BE2C (cell line): ENCODE measurements around the gene KIAA0319L.

Experiments used
- DNase-seq: peaks from one replicate; pipeline ENCODE4 v3.0.0-alpha.2; 2020
- H3K27me3 ChIP-seq: fragments of 250-450 bp; sonication (Bioruptor Pico); 2 replicates; pipeline ENCODE4 v1.5.1; 2020; ENCODE audit warnings: mild to moderate bottlenecking
- H3K36me3 ChIP-seq: fragments of 250-450 bp; sonication (Bioruptor Pico); 2 replicates; pipeline ENCODE4 v1.5.1; 2020; ENCODE audit warnings: mild to moderate bottlenecking
- H3K4me1 ChIP-seq: fragments of 250-450 bp; sonication (Bioruptor Pico); 2 replicates; pipeline ENCODE4 v1.5.1; 2020
- H3K4me3 ChIP-seq: 2 replicates; pipeline ENCODE4 v1.5.1; 2011; ENCODE audit warnings: low read depth, low read length
- H3K9me3 ChIP-seq: fragments of 250-450 bp; sonication (Bioruptor Pico); 2 replicates; pipeline ENCODE4 v1.5.1; 2020
- TF ChIP-seq, protein P1 (sequence below): IDR thresholded peaks from 2 replicates; pipeline ENCODE4 v1.5.1; 2012; ENCODE audit warnings: mild to moderate bottlenecking, low read depth, low read length

The KIAA0319L gene

GRCh38 chr1:35430762-35431161, 126.4 kb downstream of the KIAA0319L start:
- H3K4me3 ChIP-seq = no peak overlapping the region
- no peaks in the 10 kb centered on the region for H3K27me3 ChIP-seq
- no peaks in the 10 kb centered on the region for H3K36me3 ChIP-seq
- no peaks in the 10 kb centered on the region for H3K4me1 ChIP-seq
- DNase-seq = no peak
- H3K9me3 ChIP-seq = no peaks in the 10 kb centered on the region
- TF ChIP-seq, protein P1, sequence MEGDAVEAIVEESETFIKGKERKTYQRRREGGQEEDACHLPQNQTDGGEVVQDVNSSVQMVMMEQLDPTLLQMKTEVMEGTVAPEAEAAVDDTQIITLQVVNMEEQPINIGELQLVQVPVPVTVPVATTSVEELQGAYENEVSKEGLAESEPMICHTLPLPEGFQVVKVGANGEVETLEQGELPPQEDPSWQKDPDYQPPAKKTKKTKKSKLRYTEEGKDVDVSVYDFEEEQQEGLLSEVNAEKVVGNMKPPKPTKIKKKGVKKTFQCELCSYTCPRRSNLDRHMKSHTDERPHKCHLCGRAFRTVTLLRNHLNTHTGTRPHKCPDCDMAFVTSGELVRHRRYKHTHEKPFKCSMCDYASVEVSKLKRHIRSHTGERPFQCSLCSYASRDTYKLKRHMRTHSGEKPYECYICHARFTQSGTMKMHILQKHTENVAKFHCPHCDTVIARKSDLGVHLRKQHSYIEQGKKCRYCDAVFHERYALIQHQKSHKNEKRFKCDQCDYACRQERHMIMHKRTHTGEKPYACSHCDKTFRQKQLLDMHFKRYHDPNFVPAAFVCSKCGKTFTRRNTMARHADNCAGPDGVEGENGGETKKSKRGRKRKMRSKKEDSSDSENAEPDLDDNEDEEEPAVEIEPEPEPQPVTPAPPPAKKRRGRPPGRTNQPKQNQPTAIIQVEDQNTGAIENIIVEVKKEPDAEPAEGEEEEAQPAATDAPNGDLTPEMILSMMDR = no peak

GRCh38 chr1:35428360-35428759, 128.8 kb downstream of the KIAA0319L start:
- no peaks in the 10 kb centered on the region for H3K27me3 ChIP-seq
- no peaks in the 10 kb centered on the region for H3K36me3 ChIP-seq
- H3K4me3 ChIP-seq = no peak overlapping the region
- H3K9me3 ChIP-seq = no peaks in the 10 kb centered on the region
- no peak for DNase-seq
- TF ChIP-seq, protein P1 = no peak
- no peaks in the 10 kb centered on the region for H3K4me1 ChIP-seq

DNA sequence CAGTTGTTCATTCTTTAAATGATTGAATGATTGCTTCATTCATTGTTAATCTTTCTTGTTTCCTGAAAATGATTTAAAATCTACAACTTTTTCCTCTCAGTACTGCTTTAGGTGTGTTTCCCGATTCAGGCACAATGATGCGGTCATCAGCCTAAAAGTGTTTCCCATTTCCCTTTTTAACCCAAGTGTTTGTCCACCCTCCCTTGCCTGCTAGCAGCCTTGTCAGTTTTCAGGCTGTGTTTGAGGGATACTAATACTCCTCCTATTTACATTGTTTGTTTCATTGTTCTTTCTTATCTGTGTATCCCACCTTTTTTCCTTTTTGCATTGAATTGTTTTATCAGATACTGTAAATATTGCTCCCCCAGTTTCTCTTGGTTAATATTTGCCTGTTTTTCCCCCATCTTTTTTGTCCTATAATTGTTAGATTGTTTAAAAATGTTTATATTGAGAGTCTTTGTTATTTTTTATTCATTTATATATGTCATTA, 131.1 kb downstream of the KIAA0319L start:
- H3K9me3 ChIP-seq = no peaks in the 10 kb centered on the region
- TF ChIP-seq, protein P1 = no peak
- H3K4me1 ChIP-seq = no peaks in the 10 kb centered on the region
- H3K27me3 ChIP-seq = no peaks in the 10 kb centered on the region
- no peak for DNase-seq
- no peak overlapping the region for H3K4me3 ChIP-seq
- no peaks in the 10 kb centered on the region for H3K36me3 ChIP-seq

- no peak for DNase-seq
- no peaks in the 10 kb centered on the region for H3K4me1 ChIP-seq
- no peak overlapping the region for H3K4me3 ChIP-seq
- no peaks in the 10 kb centered on the region for H3K9me3 ChIP-seq
- H3K27me3 ChIP-seq = no peaks in the 10 kb centered on the region
- peaks cover 3% of the 10 kb centered on the region; the same call in 1 of the 2 replicates for H3K36me3 ChIP-seq
- TF ChIP-seq, protein P1 = no peak
Measured at GRCh38 chr1:35408925-35409324, 148.3 kb downstream of the KIAA0319L start.

DNA sequence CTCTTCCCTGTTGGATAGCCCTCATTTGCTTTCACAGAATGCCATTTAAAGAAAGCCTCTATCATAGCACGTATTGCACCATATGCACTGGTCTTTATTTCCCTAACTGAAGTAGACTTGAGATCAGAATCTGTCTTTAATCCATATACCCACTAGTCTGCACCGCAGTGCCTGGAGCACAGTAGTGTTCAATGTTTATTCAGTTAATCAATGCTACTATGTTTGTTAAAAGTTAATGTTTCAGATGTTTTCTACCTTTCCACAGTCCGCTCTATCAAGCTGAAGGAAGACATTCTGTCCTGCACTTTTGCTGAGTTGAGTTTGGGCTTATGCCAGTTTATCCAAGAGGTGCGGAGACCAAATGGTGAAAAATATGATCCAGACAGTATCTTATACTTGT, 149.5 kb downstream of the KIAA0319L start:
- H3K9me3 ChIP-seq = no peaks in the 10 kb centered on the region
- H3K27me3 ChIP-seq = no peaks in the 10 kb centered on the region
- H3K36me3 ChIP-seq = peaks cover 3% of the 10 kb centered on the region; the same call in 1 of the 2 replicates
- H3K4me1 ChIP-seq = no peaks in the 10 kb centered on the region
- TF ChIP-seq, protein P1 = no peak
- no peak for DNase-seq
- no peak overlapping the region for H3K4me3 ChIP-seq

DNA sequence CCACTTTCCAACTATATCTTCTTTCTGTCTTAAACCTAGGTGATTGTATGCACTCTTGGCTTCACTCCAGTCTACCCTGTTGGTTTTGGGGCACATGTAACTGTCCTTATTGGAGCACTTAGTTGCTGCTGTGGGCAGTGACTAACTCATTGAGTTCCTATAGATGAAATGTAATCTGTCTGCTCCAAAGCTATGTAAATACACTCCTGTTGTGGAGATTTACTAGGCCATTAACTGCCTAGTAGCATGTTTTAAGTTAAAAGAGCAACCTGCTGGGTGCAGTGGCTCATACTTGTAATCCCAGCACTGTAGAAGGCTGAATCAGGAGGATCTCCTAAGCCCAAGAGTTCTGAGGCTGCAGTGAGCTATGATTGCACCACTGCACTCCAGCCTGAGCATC, 151.1 kb downstream of the KIAA0319L start:
- H3K36me3 ChIP-seq = peaks cover 3% of the 10 kb centered on the region; the same call in 1 of the 2 replicates
- no peaks in the 10 kb centered on the region for H3K4me1 ChIP-seq
- no peaks in the 10 kb centered on the region for H3K27me3 ChIP-seq
- DNase-seq = no peak
- no peak overlapping the region for H3K4me3 ChIP-seq
- H3K9me3 ChIP-seq = no peaks in the 10 kb centered on the region
- TF ChIP-seq, protein P1 = no peak
